Measurements from ENCODE around the gene C20orf96.
"Not testable (repeated sequence)": the region's sequence is repeated elsewhere in the genome, so short reads cannot be mapped to it uniquely, and the experiment has no call there.

C20orf96 gene

GRCh38 chr20:253447-253846, 37.1 kb downstream of the C20orf96 start:
- H3K4me1 ChIP-seq (ENCODE audit: control insufficient read depth in 1 of 2, insufficient read depth in 2 of 2, low read length in 2 of 2); H3K36me3 ChIP-seq (ENCODE audit: control insufficient read depth in 1 of 2, insufficient read depth in 2 of 2, low read length in 2 of 2); H3K27me3 ChIP-seq (ENCODE audit: low read depth, low read length); H3K4me3 ChIP-seq (ENCODE audit: low read depth in 1 of 2, low read length in 2 of 2); H3K9me3 ChIP-seq (ENCODE audit: control insufficient read depth in 1 of 2, low read length in 2 of 2); H3K27ac ChIP-seq (ENCODE audit: low read length): not testable (repeated sequence)

GRCh38 chr20:252801-253200, 37.7 kb downstream of the C20orf96 start:
- no peak overlapping the region for H3K27ac ChIP-seq (ENCODE audit: low read length)
- no peaks in the 10 kb centered on the region for H3K9me3 ChIP-seq (ENCODE audit: control insufficient read depth in 1 of 2, low read length in 2 of 2)
- H3K27me3 ChIP-seq (ENCODE audit: low read depth, low read length) = no peaks in the 10 kb centered on the region
- no peak overlapping the region for H3K4me3 ChIP-seq (ENCODE audit: low read depth in 1 of 2, low read length in 2 of 2)
- H3K36me3 ChIP-seq (ENCODE audit: control insufficient read depth in 1 of 2, insufficient read depth in 2 of 2, low read length in 2 of 2) = no peaks in the 10 kb centered on the region
- H3K4me1 ChIP-seq (ENCODE audit: control insufficient read depth in 1 of 2, insufficient read depth in 2 of 2, low read length in 2 of 2) = no peaks in the 10 kb centered on the region

GRCh38 chr20:251354-251753, 39.2 kb downstream of the C20orf96 start:
- Histone ChIP-seq H3K4me3 (ENCODE audit: low read depth in 1 of 2, low read length in 2 of 2) (no peak overlapping the region), H3K27ac (ENCODE audit: low read length) (no peak overlapping the region), H3K9me3 (ENCODE audit: control insufficient read depth in 1 of 2, low read length in 2 of 2) (peaks cover 0 to 2% of the 10 kb centered on the region in 2 donors), H3K27me3 (ENCODE audit: low read depth, low read length) (no peaks in the 10 kb centered on the region), H3K4me1 (ENCODE audit: control insufficient read depth in 1 of 2, insufficient read depth in 2 of 2, low read length in 2 of 2) (no peaks in the 10 kb centered on the region), H3K36me3 (ENCODE audit: control insufficient read depth in 1 of 2, insufficient read depth in 2 of 2, low read length in 2 of 2) (no peaks in the 10 kb centered on the region)

GRCh38 chr20:242905-243304, 47.6 kb downstream of the C20orf96 start:
- H3K27me3 ChIP-seq (ENCODE audit: low read depth, low read length) = no peaks in the 10 kb centered on the region
- peaks cover 0 to 2% of the 10 kb centered on the region in 2 donors for H3K9me3 ChIP-seq (ENCODE audit: control insufficient read depth in 1 of 2, low read length in 2 of 2)
- H3K36me3 ChIP-seq (ENCODE audit: control insufficient read depth in 1 of 2, insufficient read depth in 2 of 2, low read length in 2 of 2) = no peaks in the 10 kb centered on the region
- H3K4me3 ChIP-seq (ENCODE audit: low read depth in 1 of 2, low read length in 2 of 2) = no peak overlapping the region
- H3K27ac ChIP-seq (ENCODE audit: low read length) = no peak overlapping the region
- H3K4me1 ChIP-seq (ENCODE audit: control insufficient read depth in 1 of 2, insufficient read depth in 2 of 2, low read length in 2 of 2) = no peaks in the 10 kb centered on the region

GRCh38 chr20:237929-238328, 52.6 kb downstream of the C20orf96 start:
- Histone ChIP-seq H3K4me3 (ENCODE audit: low read depth in 1 of 2, low read length in 2 of 2) (peak overlapping the region in 1 of 2 donors; percentile 4), H3K9me3 (ENCODE audit: control insufficient read depth in 1 of 2, low read length in 2 of 2) (no peaks in the 10 kb centered on the region), H3K36me3 (ENCODE audit: control insufficient read depth in 1 of 2, insufficient read depth in 2 of 2, low read length in 2 of 2) (no peaks in the 10 kb centered on the region), H3K27me3 (ENCODE audit: low read depth, low read length) (no peaks in the 10 kb centered on the region), H3K27ac (ENCODE audit: low read length) (no peak overlapping the region), H3K4me1 (ENCODE audit: control insufficient read depth in 1 of 2, insufficient read depth in 2 of 2, low read length in 2 of 2) (no peaks in the 10 kb centered on the region)

- no peaks in the 10 kb centered on the region for H3K27me3 ChIP-seq (ENCODE audit: low read depth, low read length)
- no peaks in the 10 kb centered on the region for H3K9me3 ChIP-seq (ENCODE audit: control insufficient read depth in 1 of 2, low read length in 2 of 2)
- H3K27ac ChIP-seq (ENCODE audit: low read length) = no peak overlapping the region
- H3K4me3 ChIP-seq (ENCODE audit: low read depth in 1 of 2, low read length in 2 of 2) = peak overlapping the region in 1 of 2 donors; percentile 4
- H3K4me1 ChIP-seq (ENCODE audit: control insufficient read depth in 1 of 2, insufficient read depth in 2 of 2, low read length in 2 of 2) = no peaks in the 10 kb centered on the region
- no peaks in the 10 kb centered on the region for H3K36me3 ChIP-seq (ENCODE audit: control insufficient read depth in 1 of 2, insufficient read depth in 2 of 2, low read length in 2 of 2)
These were observed 53.1 kb downstream of the C20orf96 start for GRCh38 chr20:237489-237888.

GRCh38 chr20:235891-236290, 54.7 kb downstream of the C20orf96 start:
- Histone ChIP-seq H3K27me3 (ENCODE audit: low read depth, low read length) (no peaks in the 10 kb centered on the region), H3K4me3 (ENCODE audit: low read depth in 1 of 2, low read length in 2 of 2) (no peak overlapping the region), H3K27ac (ENCODE audit: low read length) (no peak overlapping the region), H3K36me3 (ENCODE audit: control insufficient read depth in 1 of 2, insufficient read depth in 2 of 2, low read length in 2 of 2) (no peaks in the 10 kb centered on the region), H3K4me1 (ENCODE audit: control insufficient read depth in 1 of 2, insufficient read depth in 2 of 2, low read length in 2 of 2) (no peaks in the 10 kb centered on the region), H3K9me3 (ENCODE audit: control insufficient read depth in 1 of 2, low read length in 2 of 2) (no peaks in the 10 kb centered on the region)

- no peaks in the 10 kb centered on the region for H3K9me3 ChIP-seq (ENCODE audit: control insufficient read depth in 1 of 2, low read length in 2 of 2)
- no peak overlapping the region for H3K4me3 ChIP-seq (ENCODE audit: low read depth in 1 of 2, low read length in 2 of 2)
- H3K27ac ChIP-seq (ENCODE audit: low read length) = no peak overlapping the region
- H3K36me3 ChIP-seq (ENCODE audit: control insufficient read depth in 1 of 2, insufficient read depth in 2 of 2, low read length in 2 of 2) = no peaks in the 10 kb centered on the region
- H3K4me1 ChIP-seq (ENCODE audit: control insufficient read depth in 1 of 2, insufficient read depth in 2 of 2, low read length in 2 of 2) = no peaks in the 10 kb centered on the region
- H3K27me3 ChIP-seq (ENCODE audit: low read depth, low read length) = no peaks in the 10 kb centered on the region
These were observed 63.0 kb downstream of the C20orf96 start for GRCh38 chr20:227439-228105.

- H3K9me3 ChIP-seq (ENCODE audit: control insufficient read depth in 1 of 2, low read length in 2 of 2) = no peaks in the 10 kb centered on the region
- H3K4me1 ChIP-seq (ENCODE audit: control insufficient read depth in 1 of 2, insufficient read depth in 2 of 2, low read length in 2 of 2) = no peaks in the 10 kb centered on the region
- H3K27ac ChIP-seq (ENCODE audit: low read length) = no peak within 1 kb of the TSS
- no peaks in the 10 kb centered on the region for H3K36me3 ChIP-seq (ENCODE audit: control insufficient read depth in 1 of 2, insufficient read depth in 2 of 2, low read length in 2 of 2)
- H3K27me3 ChIP-seq (ENCODE audit: low read depth, low read length) = no peaks in the 10 kb centered on the region
- H3K4me3 ChIP-seq (ENCODE audit: low read depth in 1 of 2, low read length in 2 of 2) = no peak within 1 kb of the TSS
These were observed 63.6 kb downstream of the C20orf96 start, which contains the start of gene DEFB129 for GRCh38 chr20:226958-227357. Gene DEFB129, plus strand, starts transcription at chr20:227258. Its CDS starts 31 bp downstream, at chr20:227289.

- H3K27ac ChIP-seq (ENCODE audit: low read length); H3K36me3 ChIP-seq (ENCODE audit: control insufficient read depth in 1 of 2, insufficient read depth in 2 of 2, low read length in 2 of 2); H3K9me3 ChIP-seq (ENCODE audit: control insufficient read depth in 1 of 2, low read length in 2 of 2); H3K4me1 ChIP-seq (ENCODE audit: control insufficient read depth in 1 of 2, insufficient read depth in 2 of 2, low read length in 2 of 2); H3K27me3 ChIP-seq (ENCODE audit: low read depth, low read length); H3K4me3 ChIP-seq (ENCODE audit: low read depth in 1 of 2, low read length in 2 of 2): not testable (repeated sequence)
These were observed 64.7 kb downstream of the C20orf96 start for GRCh38 chr20:225879-226278.

GRCh38 chr20:221258-221830, 69.2 kb downstream of the C20orf96 start:
- no peaks in the 10 kb centered on the region for H3K4me1 ChIP-seq (ENCODE audit: control insufficient read depth in 1 of 2, insufficient read depth in 2 of 2, low read length in 2 of 2)
- no peaks in the 10 kb centered on the region for H3K36me3 ChIP-seq (ENCODE audit: control insufficient read depth in 1 of 2, insufficient read depth in 2 of 2, low read length in 2 of 2)
- no peak overlapping the region for H3K27ac ChIP-seq (ENCODE audit: low read length)
- H3K27me3 ChIP-seq (ENCODE audit: low read depth, low read length) = peaks cover 8% of the 10 kb centered on the region
- no peaks in the 10 kb centered on the region for H3K9me3 ChIP-seq (ENCODE audit: control insufficient read depth in 1 of 2, low read length in 2 of 2)
- H3K4me3 ChIP-seq (ENCODE audit: low read depth in 1 of 2, low read length in 2 of 2) = no peak overlapping the region
